ENCODE results near the gene ZNF837.
"Not testable (repeated sequence)": the region's sequence is repeated elsewhere in the genome, so short reads cannot be mapped to it uniquely, and the experiment has no call there.

The ZNF837 gene

DNA sequence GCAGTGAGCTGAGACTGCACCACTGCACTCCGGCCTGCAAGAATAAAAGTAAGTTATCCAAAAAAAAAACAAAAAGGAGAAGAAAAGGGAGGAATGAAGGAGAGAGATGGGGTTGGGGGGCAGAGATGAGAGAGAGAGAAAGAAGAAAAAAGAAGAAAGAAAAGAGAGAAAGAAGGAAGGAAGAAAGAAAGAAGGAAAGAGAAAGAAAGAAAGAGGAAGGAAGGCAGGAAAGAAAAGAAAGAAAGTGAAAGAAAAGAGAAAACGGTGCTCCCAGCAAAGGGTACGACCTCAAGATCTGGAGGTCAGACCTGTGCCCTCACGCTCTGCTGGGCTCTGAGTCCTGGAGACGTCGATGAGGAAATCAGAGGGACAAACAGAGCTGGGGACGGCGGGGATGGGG, 31.2 kb downstream of the ZNF837 start:
- DNase-seq: no peak

GRCh38 chr19:58348080-58348479, 32.8 kb downstream of the ZNF837 start:
- not testable (repeated sequence) for DNase-seq

GRCh38 chr19:58346961-58347929, 33.6 kb downstream of the ZNF837 start:
- DNase-seq: peak; percentile 62

DNA sequence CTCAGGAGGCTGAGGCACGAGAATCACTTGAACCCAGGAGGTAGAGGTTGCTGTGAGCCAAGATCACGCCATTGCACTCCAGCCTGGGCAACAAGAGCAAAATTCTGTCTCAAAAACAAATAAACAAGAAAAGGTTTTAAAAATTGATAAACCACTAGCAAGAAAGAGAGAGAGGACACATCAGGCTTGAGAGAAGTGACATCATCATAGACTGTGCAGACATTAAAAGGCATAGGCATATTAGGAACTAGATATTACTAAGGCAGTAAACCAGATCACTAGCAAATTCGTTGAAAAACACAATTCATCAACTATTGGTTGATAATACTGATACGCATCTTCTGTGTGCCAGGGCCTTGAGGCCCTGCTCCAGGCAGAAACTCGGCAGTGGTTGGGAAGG, 35.3 kb downstream of the ZNF837 start:
- DNase-seq: no peak

- DNase-seq: no peak
Observed at GRCh38 chr19:58338825-58339558, 41.8 kb downstream of the ZNF837 start.

GRCh38 chr19:58338336-58338735, 42.5 kb downstream of the ZNF837 start:
- DNase-seq: no peak

DNA sequence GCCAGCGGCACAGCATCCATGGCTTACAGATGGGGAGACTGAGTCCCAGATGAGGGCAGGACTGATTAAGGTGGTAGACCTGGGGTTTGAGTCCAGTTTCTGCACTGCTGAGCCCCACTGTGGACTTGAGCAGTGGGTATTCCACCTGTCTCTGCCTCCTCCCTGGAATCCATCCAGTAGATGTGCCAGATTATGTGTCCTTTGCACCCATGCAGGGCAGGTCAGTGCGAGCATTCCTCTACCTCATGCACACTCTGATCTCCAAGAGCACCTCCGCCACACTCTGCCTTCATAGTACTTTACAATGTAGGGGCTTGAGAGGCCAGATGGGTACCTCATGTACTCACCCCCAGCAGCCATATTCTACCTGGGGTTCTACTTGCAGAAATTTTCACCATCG, 44.0 kb downstream of the ZNF837 start:
- no peak for DNase-seq

DNA sequence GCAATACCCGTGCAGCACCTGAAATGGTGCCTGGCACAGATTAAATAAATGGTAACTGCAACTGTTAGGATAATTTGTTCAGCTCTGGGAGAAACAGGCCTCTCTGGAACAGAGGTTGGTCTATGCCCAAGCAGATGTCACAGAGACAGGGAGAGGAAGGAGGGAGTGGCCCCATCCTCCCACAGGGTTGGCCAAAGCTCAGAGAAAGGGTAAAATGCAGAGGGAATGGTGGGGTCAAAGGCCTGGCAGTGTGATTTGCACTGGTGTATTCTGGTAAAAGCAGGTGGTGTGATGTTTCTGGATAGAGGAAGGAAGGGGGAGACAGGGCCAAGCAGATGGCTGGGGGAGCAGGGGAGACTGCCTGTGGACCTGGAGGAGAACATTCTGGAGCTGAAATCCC, 44.6 kb downstream of the ZNF837 start:
- no peak for DNase-seq

GRCh38 chr19:58335630-58336029, 45.2 kb downstream of the ZNF837 start:
- no peak for DNase-seq

GRCh38 chr19:58334691-58335249, 46.1 kb downstream of the ZNF837 start:
- DNase-seq: no peak

- no peak for DNase-seq
Observed at GRCh38 chr19:58332697-58333096, 48.1 kb downstream of the ZNF837 start.

DNA sequence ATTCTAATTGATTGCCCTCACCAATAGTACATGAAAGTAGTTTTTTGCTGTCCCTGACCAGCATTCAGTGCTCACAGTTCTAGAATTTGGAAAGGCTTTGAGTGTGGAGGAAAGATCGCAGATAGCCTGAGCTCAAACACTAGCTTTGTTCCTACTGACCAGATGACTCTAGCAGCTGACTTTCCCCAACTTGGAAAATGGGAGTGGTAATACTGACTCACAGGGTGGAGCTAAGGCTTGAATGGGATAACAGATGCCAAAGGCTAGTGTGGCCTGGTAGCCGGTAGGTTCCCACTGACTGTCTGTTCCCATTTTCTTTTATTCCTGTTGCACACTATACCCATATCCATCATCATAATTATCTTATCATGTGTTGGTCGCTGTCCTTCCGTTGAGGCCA, 50.4 kb downstream of the ZNF837 start:
- no peak for DNase-seq

GRCh38 chr19:58328999-58329398, 51.8 kb downstream of the ZNF837 start:
- DNase-seq: peak; percentile 4

DNA sequence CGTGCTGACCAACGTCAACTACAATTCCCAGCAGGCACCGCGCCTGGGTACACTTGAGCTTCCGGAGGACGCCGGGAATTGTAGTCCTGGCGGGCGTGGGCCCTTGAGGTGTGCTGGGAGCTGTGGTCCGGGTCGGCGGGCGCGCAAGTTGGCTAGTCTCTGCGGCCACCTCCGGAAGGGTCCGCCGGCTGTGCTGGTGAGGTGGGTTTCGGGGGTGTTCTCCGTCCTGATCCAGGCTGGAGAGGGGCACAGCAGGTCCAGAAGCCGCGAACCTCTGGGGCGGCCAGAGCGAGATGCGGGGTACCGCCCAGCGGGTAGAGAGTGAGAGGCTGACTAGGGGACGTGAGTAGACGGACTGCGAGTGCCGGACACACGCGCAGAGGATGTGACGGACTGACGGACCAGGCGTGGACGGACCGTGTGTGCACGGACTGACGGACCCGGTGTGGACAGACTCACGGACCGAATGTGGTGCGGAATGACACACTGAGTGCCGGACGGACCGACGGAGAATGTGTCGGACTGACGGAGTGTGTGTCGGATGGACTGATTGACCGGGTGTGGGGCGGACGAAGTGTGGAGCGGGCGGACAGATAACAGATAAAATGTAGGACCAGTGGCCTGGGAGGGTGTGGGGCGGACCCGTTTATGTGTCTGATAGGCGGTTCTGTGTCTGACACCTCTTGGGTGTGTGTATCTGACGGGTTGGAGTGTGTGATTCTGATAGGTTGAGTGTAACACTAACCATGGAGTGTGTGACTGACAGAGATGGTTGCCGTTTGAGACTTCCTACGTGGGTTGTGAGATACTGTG, 53.7 kb downstream of the ZNF837 start, which contains the start of gene ZSCAN22:
Gene ZSCAN22, plus strand, starts transcription at position 81 of the 813 bp plus-strand sequence. CDS start 7,809 bp downstream, outside the sequence.
- DNase-seq: peak; percentile 80

- no peak for DNase-seq
Observed at GRCh38 chr19:58326501-58326913, 54.3 kb downstream of the ZNF837 start.

DNA sequence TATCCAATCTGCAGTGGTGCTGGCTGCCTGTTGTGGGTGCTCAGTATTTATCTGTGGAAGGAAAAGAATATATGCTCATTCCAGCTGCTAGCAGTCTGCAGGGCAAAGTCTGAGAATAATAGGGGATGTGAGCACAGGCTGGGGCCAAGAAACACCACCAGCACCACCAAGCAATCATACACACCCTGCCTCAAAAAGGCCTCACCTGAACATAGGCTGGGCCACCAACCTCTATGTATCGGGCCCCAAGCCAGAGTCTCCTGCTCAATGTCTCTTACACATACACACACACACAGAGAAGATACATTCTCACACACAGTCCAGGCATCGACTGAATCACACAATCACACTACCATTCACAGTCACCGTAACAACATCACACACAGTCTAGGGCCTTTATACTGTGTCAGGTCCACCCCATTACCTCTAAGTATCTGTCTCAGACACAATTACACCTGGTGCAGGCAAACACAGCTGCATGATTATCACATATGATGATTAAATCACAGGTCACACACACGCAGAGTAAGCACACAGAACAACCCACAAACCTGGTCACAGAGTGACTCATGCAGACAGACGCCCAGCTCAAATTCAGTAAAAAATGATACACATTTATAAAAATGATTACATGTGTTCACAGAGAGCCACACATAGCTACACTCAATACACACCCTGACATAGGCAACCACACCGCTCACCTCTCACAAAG, 55.4 kb downstream of the ZNF837 start:
- no peak for DNase-seq

GRCh38 chr19:58319241-58319640, 61.6 kb downstream of the ZNF837 start:
- DNase-seq: no peak

DNA sequence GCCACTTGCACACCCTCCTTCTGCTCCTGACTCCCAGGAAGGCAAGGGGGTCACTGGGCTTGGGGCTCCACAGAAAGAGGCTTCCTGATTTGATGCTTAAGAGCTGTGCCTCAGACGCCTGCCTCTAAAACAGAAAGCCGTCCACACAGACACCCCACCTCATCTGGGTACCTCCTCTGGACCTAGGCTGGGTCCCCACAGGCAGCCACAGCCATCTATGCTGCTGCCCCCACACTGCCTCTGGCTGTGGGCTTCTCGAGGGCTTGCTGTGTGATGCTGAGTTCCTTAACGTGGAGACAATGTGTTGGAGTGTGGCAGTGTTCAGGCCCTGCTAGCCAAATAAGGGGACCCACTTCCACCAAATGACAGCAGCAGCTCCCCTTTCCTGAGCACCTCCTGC, 62.5 kb downstream of the ZNF837 start:
- DNase-seq: no peak
